Endothelial cell of umbilical vein (primary cell): ENCODE results near the gene SEMG1. TPM values are rescaled to one million over a fixed set of nuclear protein-coding genes. Genes with fewer than 3 reads are reported as not detected.

Experiments
- BruUV-seq: library from RNA; stranded (reverse); fragments of 400-500 nt; replicated peaks from 2 replicates; lab custom pipeline; 2021; lab: Mats Ljungman, UMichigan
- CTCF ChIA-PET: fragments of 300-600, 350-600 bp; sonication (Branson Sonifier 250); formaldehyde crosslinking; loops from one replicate; lab custom pipeline; 2021; ENCODE audit warnings: antibody characterized with exemption, inconsistent platforms; lab: Charles Lee
- POLR2A ChIA-PET: fragments of 300-600, 350-600 bp; sonication (Branson Sonifier 250); formaldehyde crosslinking; loops from one replicate; lab custom pipeline; 2021; ENCODE audit warnings: antibody characterized with exemption, inconsistent platforms; lab: Charles Lee
- DNase-seq: peaks from one replicate; pipeline ENCODE4 v3.0.0-alpha.2; 2011; ENCODE audit warnings: low read depth, low spot score
- FAIRE-seq: peaks from 2 replicates; lab custom pipeline; 2011; peaks lifted over from hg19 to GRCh38; lab: Jason Lieb, UNC
- H2AFZ ChIP-seq: 2 replicates; pipeline ENCODE4 v1.6.0; 2012; ENCODE audit warnings: low read depth, low read length, control low read depth, inconsistent platforms
- H3K27ac ChIP-seq: 2 replicates; pipeline ENCODE4 v1.5.1; 2011; ENCODE audit warnings: low read depth, mild to moderate bottlenecking, control low read depth, low read length, moderate library complexity; ENCODE audit not compliant: insufficient read depth
- H3K27me3 ChIP-seq, 2 experiments: 2 replicates each; pipeline versions ENCODE4 v1.6.0 to v1.6.1; 2011; ENCODE audit warnings: low read length in 2 of 2, mixed read lengths in 1 of 2; ENCODE audit not compliant: control insufficient read depth in 2 of 2, insufficient read depth in 2 of 2
- H3K36me3 ChIP-seq, 2 experiments: 2 replicates in 1 of 2; 3 replicates in 1 of 2; pipeline ENCODE4 v1.5.1; 2011; ENCODE audit warnings: low read length in 2 of 2, mild to moderate bottlenecking in 1 of 2, moderate library complexity in 1 of 2; ENCODE audit not compliant: control insufficient read depth in 2 of 2, insufficient read depth in 2 of 2; ENCODE audit errors: extremely low read depth in 1 of 2
- H3K4me1 ChIP-seq: 3 replicates; pipeline ENCODE4 v1.5.1; 2011; ENCODE audit warnings: mild to moderate bottlenecking, low read length; ENCODE audit not compliant: control insufficient read depth, insufficient read depth; ENCODE audit errors: extremely low read depth
- H3K4me2 ChIP-seq: 2 replicates; pipeline ENCODE4 v1.6.1; 2011; ENCODE audit warnings: low read length, control low read depth, mixed read lengths; ENCODE audit not compliant: insufficient read depth
- H3K4me3 ChIP-seq, 3 experiments: fragments of 200-600 bp in 1 of 3; sonication (generic), shearing (Covaris generic) in 1 of 3; replicated peaks in 1 of 3; 2 replicates each; pipeline ENCODE4 v1.5.1; 2011 to 2016; ENCODE audit warnings: control low read depth in 3 of 3, low read length in 3 of 3, mild to moderate bottlenecking in 2 of 3, inconsistent platforms in 1 of 3, low read depth in 1 of 3, moderate library complexity in 1 of 3; ENCODE audit not compliant: insufficient read depth in 1 of 3
- H3K79me2 ChIP-seq: 2 replicates; pipeline ENCODE4 v1.6.0; 2012; ENCODE audit warnings: low read length, inconsistent platforms; ENCODE audit not compliant: control insufficient read depth, insufficient read depth
- H3K9ac ChIP-seq: replicated peaks from 2 replicates; pipeline ENCODE3; 2011; ENCODE audit warnings: low read length, control low read depth; ENCODE audit not compliant: insufficient read depth; ENCODE audit errors: extremely low read depth
- H3K9me1 ChIP-seq: replicated peaks from 3 replicates; pipeline ENCODE4 v1.6.0; 2011; ENCODE audit warnings: mild to moderate bottlenecking, low read length; ENCODE audit not compliant: control insufficient read depth, insufficient read depth; ENCODE audit errors: extremely low read depth
- H3K9me3 ChIP-seq: replicated peaks from 2 replicates; pipeline ENCODE4 v1.5.1; 2012; ENCODE audit warnings: low read length, inconsistent platforms; ENCODE audit not compliant: control insufficient read depth, insufficient read depth
- H4K20me1 ChIP-seq: replicated peaks from 2 replicates; pipeline ENCODE3; 2011; ENCODE audit warnings: mild to moderate bottlenecking, low read length; ENCODE audit not compliant: control insufficient read depth, insufficient read depth; ENCODE audit errors: extremely low read depth
- EZH2 ChIP-seq: IDR thresholded peaks from 2 replicates; pipeline ENCODE4 v1.6.1; 2012; ENCODE audit warnings: borderline replicate concordance, low read depth, mild to moderate bottlenecking, moderate library complexity, low read length, inconsistent platforms; ENCODE audit not compliant: severe bottlenecking
- FOS ChIP-seq: IDR thresholded peaks from 2 replicates; pipeline ENCODE4 v1.6.1; 2011; ENCODE audit warnings: mild to moderate bottlenecking, low read length, moderate library complexity, borderline replicate concordance; ENCODE audit not compliant: insufficient read depth
- GATA2 ChIP-seq: IDR thresholded peaks from 2 replicates; pipeline ENCODE4 v1.7.0; 2011; ENCODE audit warnings: low read depth, mild to moderate bottlenecking, moderate library complexity, mixed read lengths, low read length; ENCODE audit not compliant: insufficient read length, insufficient read depth
- JUN ChIP-seq: IDR thresholded peaks from 2 replicates; pipeline ENCODE4 v1.6.1; 2011; ENCODE audit warnings: borderline replicate concordance, low read depth; ENCODE audit not compliant: insufficient read length, insufficient read depth
- MYC ChIP-seq: IDR thresholded peaks from one replicate; pipeline ENCODE4 v1.6.1; 2011; ENCODE audit warnings: mild to moderate bottlenecking, low read depth, low read length
- POLR2A ChIP-seq: IDR thresholded peaks from 2 replicates; pipeline ENCODE4 v1.6.1; 2012; ENCODE audit warnings: low read depth, mild to moderate bottlenecking, control low read depth, low read length
- POLR2AphosphoS5 ChIP-seq: IDR thresholded peaks from 2 replicates; pipeline ENCODE4 v1.6.1; 2012; ENCODE audit warnings: low read depth, mild to moderate bottlenecking, control low read depth, low read length, moderate library complexity; ENCODE audit not compliant: insufficient read depth
- dilution Hi-C: fragments of 300-500 bp; cut with MboI; formaldehyde crosslinking; loops from one replicate; pipeline ENCODE4 v1.15.0; 2019; ENCODE audit warnings: low sequenced_read_pairs; ENCODE audit not compliant: extremely low pct_ligation_motif_present
- intact Hi-C: fragments of 100-400 bp; cut with micrococcal nuclease; formaldehyde crosslinking; loops from one replicate; pipeline ENCODE4 v1.10.0; 2022
- polyA plus RNA-seq, 4 experiments: library from polyadenylated mRNA; depleted of rRNA in 3 of 4; stranded (reverse) in 3 of 4; unstranded in 1 of 4; fragments of >200 nt; gene quantifications; 2 replicates each; pipeline versions ENCODE4 v1.2.1 to v1.2.3, GENCODE V29; 2011 to 2012; ENCODE audit warnings: missing spikeins in 1 of 4
- total RNA-seq: library from RNA; stranded (reverse); gene quantifications from 2 replicates; pipeline ENCODE4 v1.2.3, GENCODE V29; 2021
- TF ChIP-seq, protein P1 (sequence below), 2 donors: IDR thresholded peaks; 1 replicate in 1 of 2; 2 replicates in 1 of 2; pipeline ENCODE4 v1.5.1; 2011; ENCODE audit warnings: low read length in 2 of 2, mild to moderate bottlenecking in 2 of 2, moderate library complexity in 2 of 2, control low read depth in 1 of 2, inconsistent platforms in 1 of 2, low read depth in 1 of 2; ENCODE audit not compliant: insufficient read depth in 1 of 2; ENCODE audit errors: extremely low read depth in 1 of 2
- TF ChIP-seq, protein P2 (sequence below): IDR thresholded peaks from 2 replicates; pipeline ENCODE4 v1.6.1; 2011; ENCODE audit not compliant: insufficient read depth, insufficient read length

Gene SEMG1
- total and polyA plus RNA-seq, 2 donors (not counting 3 experiments of a cell fraction or from before 2014, with no cell fraction given), result not detected

DNA sequence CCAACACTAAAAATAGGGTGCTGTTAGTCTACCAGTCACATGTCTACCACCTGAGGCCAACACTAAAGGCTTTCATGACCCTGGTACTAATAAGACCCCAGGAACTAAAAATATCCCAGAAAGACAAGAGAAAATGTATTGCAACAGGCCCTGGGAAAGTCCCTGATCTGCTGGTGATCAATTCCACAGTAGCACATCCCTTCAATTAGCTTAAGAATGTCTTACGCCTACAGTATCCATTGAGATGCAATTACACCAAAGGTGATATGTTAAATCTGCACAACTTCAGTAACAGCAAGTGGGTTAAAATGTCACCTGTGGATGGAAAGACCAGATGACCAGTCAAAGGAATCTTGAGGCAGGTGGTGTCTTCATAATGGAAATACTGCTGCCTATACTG, 3.1 kb downstream of the SEMG1 start:
- ChIA-PET POLR2A (no interaction called here), CTCF (no interaction called here)
- Histone ChIP-seq H3K4me2 (no peak overlapping the region), H2AFZ (no peak overlapping the region), H3K36me3 (no peaks in the 10 kb centered on the region), H3K4me1 (no peaks in the 10 kb centered on the region), H3K27ac (no peak overlapping the region), H3K9me1 (no peaks in the 10 kb centered on the region), H3K9me3 (no peaks in the 10 kb centered on the region), H3K27me3 (peaks cover 0 to 2% of the 10 kb centered on the region in 2 experiments), H3K79me2 (no peaks in the 10 kb centered on the region), H3K9ac (no peak overlapping the region), H4K20me1 (no peaks in the 10 kb centered on the region), H3K4me3 (no peak overlapping the region)
- intact Hi-C loops, result no loop called here
- FAIRE-seq, result no peak
- dilution Hi-C loops, result no loop called here
- DNase-seq, result no peak
- TF ChIP-seq EZH2, result no peak
- TF ChIP-seq JUN, result no peak
- no peak for TF ChIP-seq POLR2AphosphoS5
- no TSS peak for BruUV-seq

DNA sequence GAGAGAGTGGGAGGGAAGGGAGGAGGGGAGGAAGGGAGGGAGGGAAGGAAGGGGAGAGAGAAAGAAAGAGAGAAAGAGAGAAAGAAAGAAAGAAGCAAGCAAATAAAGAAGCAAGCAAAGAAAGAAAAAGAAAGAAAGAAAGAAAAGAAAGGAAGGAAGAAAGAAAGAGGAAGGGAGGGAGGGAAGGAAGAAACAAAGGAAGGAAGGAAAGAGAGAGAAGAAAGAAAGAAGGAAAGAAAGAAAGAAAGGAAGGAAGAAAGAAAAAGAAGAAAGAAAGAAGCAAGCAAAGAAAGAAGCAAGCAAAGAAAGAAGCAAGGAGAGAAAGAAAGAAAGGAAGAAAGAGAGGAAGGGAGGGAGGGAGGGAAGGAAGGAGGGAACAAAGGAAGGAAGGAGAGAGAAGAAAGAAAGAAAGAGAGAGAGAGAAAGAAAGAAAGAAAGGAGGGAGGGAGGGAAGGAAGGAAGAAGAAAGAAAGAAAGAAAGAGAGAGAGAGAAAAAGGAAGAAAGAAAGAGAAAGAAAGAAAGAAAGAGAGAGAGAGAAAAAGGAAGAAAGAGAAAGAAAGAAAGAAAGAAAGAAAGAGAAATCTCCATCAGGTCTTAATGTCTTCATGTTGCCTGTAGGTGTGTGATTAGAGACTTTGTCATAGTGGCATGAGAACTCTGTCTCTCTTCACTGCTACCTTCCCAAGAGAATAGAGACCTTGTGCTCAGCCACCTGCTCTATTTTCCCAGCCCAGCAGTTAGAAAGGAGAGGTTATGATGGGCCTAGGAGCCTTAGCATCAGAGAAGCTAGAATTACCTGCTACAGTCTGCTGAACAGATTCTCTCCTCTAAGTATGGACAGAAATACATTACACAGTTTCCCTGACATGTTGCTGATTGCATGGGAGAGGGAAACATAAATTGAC, 5.0 kb downstream of the SEMG1 start:
- intact Hi-C loops, result no loop called here
- Histone ChIP-seq H3K4me1 (no peaks in the 10 kb centered on the region), H3K9ac (no peak overlapping the region), H3K9me3 (no peaks in the 10 kb centered on the region), H3K27ac (no peak overlapping the region), H3K4me3 (no peak overlapping the region), H3K79me2 (no peaks in the 10 kb centered on the region), H3K9me1 (no peaks in the 10 kb centered on the region), H4K20me1 (no peaks in the 10 kb centered on the region), H3K4me2 (no peak overlapping the region), H3K36me3 (no peaks in the 10 kb centered on the region), H3K27me3 (no peaks in the 10 kb centered on the region), H2AFZ (no peak overlapping the region)
- FAIRE-seq (no peak), DNase-seq (no peak)
- TF ChIP-seq JUN (no peak), POLR2A (no peak), EZH2 (no peak), FOS (no peak), GATA2 (no peak), POLR2AphosphoS5 (no peak), MYC (no peak)
- TF ChIP-seq, protein P1, sequence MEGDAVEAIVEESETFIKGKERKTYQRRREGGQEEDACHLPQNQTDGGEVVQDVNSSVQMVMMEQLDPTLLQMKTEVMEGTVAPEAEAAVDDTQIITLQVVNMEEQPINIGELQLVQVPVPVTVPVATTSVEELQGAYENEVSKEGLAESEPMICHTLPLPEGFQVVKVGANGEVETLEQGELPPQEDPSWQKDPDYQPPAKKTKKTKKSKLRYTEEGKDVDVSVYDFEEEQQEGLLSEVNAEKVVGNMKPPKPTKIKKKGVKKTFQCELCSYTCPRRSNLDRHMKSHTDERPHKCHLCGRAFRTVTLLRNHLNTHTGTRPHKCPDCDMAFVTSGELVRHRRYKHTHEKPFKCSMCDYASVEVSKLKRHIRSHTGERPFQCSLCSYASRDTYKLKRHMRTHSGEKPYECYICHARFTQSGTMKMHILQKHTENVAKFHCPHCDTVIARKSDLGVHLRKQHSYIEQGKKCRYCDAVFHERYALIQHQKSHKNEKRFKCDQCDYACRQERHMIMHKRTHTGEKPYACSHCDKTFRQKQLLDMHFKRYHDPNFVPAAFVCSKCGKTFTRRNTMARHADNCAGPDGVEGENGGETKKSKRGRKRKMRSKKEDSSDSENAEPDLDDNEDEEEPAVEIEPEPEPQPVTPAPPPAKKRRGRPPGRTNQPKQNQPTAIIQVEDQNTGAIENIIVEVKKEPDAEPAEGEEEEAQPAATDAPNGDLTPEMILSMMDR (IDR thresholded peaks at IDR 0.05; ENCODE audit: extremely low read depth in 1 of 2, insufficient read depth in 1 of 2, low read depth in 1 of 2, low read length in 2 of 2), result no peak
- TF ChIP-seq, protein P2, sequence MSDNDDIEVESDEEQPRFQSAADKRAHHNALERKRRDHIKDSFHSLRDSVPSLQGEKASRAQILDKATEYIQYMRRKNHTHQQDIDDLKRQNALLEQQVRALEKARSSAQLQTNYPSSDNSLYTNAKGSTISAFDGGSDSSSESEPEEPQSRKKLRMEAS, result no peak
- CTCF ChIA-PET, result no interaction called here
- no TSS peak for BruUV-seq
- dilution Hi-C loops, result no loop called here
- POLR2A ChIA-PET, result no interaction called here
